Pancreas (tissue), 10 donors: ENCODE measurements around the gene FILIP1L. TPM values are rescaled to one million over a fixed set of nuclear protein-coding genes. Genes with fewer than 3 reads are reported as not detected.

Source experiments
- ATAC-seq, 4 donors: fragments of 200-7000 bp; cut with Tn5 transposase; one replicate each; pipeline versions ENCODE4 v1.8.0 to v1.9.1; 2020; ENCODE audit warnings: mild to moderate bottlenecking in 4 of 4, moderate library complexity in 4 of 4
- DNase-seq, 6 donors: peaks; one replicate each; pipeline ENCODE4 v3.0.0-alpha.2; 2020
- FAIRE-seq: peaks from 2 replicates; lab custom pipeline; 2012; peaks lifted over from hg19 to GRCh38; lab: Jason Lieb, UNC
- H3K27ac ChIP-seq, 4 donors: fragments of 200-600 bp; sonication (generic); 1 replicate in 3 of 4; 2 replicates in 1 of 4; pipeline versions ENCODE4 v1.5.0 to v1.8.0; 2020
- H3K27me3 ChIP-seq, 4 donors: fragments of 200-600 bp; one replicate each; pipeline ENCODE4 v1.8.0; 2021
- H3K36me3 ChIP-seq, 3 donors: fragments of 200-600 bp; sonication (generic) in 1 of 3; one replicate each; pipeline versions ENCODE4 v1.5.0 to v1.8.0; 2020 to 2021
- H3K4me1 ChIP-seq, 3 donors: fragments of 200-600 bp; one replicate each; pipeline ENCODE4 v1.8.0; 2021
- H3K4me3 ChIP-seq, 4 donors: fragments of 200-600 bp; sonication (generic) in 2 of 4; one replicate each; pipeline versions ENCODE4 v1.5.0 to v1.8.0; 2020 to 2021
- H3K9me3 ChIP-seq, 4 donors: fragments of 200-600 bp; one replicate each; pipeline ENCODE4 v1.8.0; 2021
- WGBS, 2 donors: extraction: QIAGEN DNeasy Blood & Tissue Kit; methylation state at CpG; one replicate each; pipeline ENCODE4 v1.1.7; 2013; 5-methylcytosine and 5-hydroxymethylcytosine counted together
- intact Hi-C, 3 donors: fragments of 100-400 bp; cut with DNase I; formaldehyde crosslinking; loops; one replicate each; pipeline versions ENCODE4 v1.11.1 to v1.14.2; 2022
- polyA plus RNA-seq, 2 donors: library from polyadenylated mRNA; stranded (reverse); fragments of 200-250 nt; gene quantifications; one replicate each; pipeline ENCODE4 v1.2.3, GENCODE V29; 2013
- total RNA-seq, 6 donors: library from RNA; stranded (reverse); fragmentation: NEBNext Ultra II Directional in 4 of 6; extraction: Animal tissue kit (Norgen Biotek cat#: 25700) in 4 of 6; gene quantifications; one replicate each; pipeline versions ENCODE4 v1.2.1 to v1.2.4, GENCODE V29; 2021 to 2023
- TF ChIP-seq, protein P1 (sequence below), 4 donors: fragments of 200-600 bp; sonication (generic) in 3 of 4; IDR thresholded peaks; one replicate each; pipeline versions ENCODE4 v1.5.0 to v1.8.0; 2021; ENCODE audit warnings: antibody characterized with exemption in 4 of 4
- donor health status: healthy with polysubstance abuse.
- donor health status: DM: no; HTN: no; CAD: no; lungs with moderate emphysema.
- donor health status: DM: no; HTN: no; CAD: no.
- donor health status: control.
- donor health status: control.
- donor health status: Bipolar disorder and iron deficiency.
- donor health status: DM: yes; HTN: yes; CAD: no.
- donor health status: DM: no; HTN: no; CAD: no.
- donor health status: DM: no; HTN: no; CAD: no.
- donor health status: DM: yes; HTN: yes; CAD: no.

FILIP1L gene
- total and polyA plus RNA-seq, 8 donors, result 12.5 to 37.7 (median 15.8) TPM

DNA sequence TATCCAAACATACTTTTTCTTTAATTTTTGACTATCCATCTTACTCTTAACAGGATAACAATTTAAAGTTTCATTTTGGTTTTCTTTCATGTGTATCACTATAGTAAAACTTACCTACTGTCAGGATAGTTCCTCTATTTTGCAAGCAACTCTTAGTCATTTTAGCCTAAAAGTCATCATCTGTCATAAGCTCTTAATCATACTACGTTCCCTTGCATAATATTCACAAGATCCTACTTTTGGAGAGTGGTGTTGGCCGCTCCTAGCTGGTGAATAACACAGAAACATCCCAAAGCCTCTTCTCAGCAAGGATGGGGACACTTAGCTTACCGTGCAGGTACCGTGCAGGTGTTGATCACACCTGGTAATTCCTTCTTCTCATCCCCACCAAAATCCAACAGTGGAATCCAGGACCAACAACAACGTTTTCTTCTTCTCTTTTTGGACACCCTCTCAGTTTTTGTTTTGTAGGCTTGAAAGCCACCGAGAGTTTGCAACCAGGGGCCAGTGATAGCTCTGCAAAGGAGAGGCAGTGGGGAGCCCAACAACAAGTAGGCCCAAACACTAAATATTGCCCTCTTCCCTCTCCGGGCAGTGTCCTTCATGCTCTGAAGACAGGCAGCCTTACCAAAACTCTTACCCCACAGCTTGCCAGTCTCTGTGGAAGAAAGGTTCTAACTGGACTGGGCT lies 433 bp downstream of the FILIP1L start:
- Histone ChIP-seq H3K36me3 (no peaks in the 10 kb centered on the region), H3K27ac (no peak overlapping the region), H3K4me3 (no peak overlapping the region), H3K27me3 (no peaks in the 10 kb centered on the region), H3K9me3 (no peaks in the 10 kb centered on the region), H3K4me1 (no peaks in the 10 kb centered on the region)
- intact Hi-C loops, result no loop called here
- 91 to 94% methylated on average over 7 of the region's 7 CpGs for WGBS, 2 donors
- DNase-seq (no peak), ATAC-seq (no peak), FAIRE-seq (no peak)
- TF ChIP-seq, protein P1, sequence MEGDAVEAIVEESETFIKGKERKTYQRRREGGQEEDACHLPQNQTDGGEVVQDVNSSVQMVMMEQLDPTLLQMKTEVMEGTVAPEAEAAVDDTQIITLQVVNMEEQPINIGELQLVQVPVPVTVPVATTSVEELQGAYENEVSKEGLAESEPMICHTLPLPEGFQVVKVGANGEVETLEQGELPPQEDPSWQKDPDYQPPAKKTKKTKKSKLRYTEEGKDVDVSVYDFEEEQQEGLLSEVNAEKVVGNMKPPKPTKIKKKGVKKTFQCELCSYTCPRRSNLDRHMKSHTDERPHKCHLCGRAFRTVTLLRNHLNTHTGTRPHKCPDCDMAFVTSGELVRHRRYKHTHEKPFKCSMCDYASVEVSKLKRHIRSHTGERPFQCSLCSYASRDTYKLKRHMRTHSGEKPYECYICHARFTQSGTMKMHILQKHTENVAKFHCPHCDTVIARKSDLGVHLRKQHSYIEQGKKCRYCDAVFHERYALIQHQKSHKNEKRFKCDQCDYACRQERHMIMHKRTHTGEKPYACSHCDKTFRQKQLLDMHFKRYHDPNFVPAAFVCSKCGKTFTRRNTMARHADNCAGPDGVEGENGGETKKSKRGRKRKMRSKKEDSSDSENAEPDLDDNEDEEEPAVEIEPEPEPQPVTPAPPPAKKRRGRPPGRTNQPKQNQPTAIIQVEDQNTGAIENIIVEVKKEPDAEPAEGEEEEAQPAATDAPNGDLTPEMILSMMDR (IDR thresholded peaks at IDR 0.05), result no peak

DNA sequence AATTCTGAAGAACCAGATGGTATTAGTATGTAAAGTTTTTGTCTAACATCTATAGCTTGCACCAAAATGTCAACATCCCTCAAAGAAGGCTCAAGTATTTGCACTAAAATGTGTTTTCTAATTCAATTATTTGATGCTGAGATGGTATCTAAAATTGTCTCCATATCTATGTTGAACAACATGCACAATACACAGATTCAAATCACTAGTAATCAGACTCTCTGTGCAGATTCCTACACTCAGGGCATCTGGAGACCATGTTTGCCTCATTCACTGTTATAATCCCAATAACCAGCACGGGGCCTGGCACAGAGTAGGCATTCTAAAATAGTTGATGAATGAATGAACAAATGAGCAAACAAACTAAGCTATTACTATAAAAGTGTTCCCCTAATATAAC lies 2.6 kb downstream of the FILIP1L start:
- peaks cover 0 to 3% (median 0%) of the 10 kb centered on the region in 3 donors for H3K4me1 ChIP-seq
- TF ChIP-seq, protein P1 (IDR thresholded peaks at IDR 0.05), result no peak
- FAIRE-seq (no peak), DNase-seq (no peak), ATAC-seq (no peak)
- H3K9me3 ChIP-seq, result no peaks in the 10 kb centered on the region
- 91 to 98% methylated on average over 1 of the region's 1 CpG for WGBS, 2 donors
- H3K36me3 ChIP-seq, result no peaks in the 10 kb centered on the region
- H3K27me3 ChIP-seq, result no peaks in the 10 kb centered on the region
- H3K4me3 ChIP-seq, result no peak overlapping the region
- intact Hi-C loops, result no loop called here
- H3K27ac ChIP-seq, result no peak overlapping the region

DNA sequence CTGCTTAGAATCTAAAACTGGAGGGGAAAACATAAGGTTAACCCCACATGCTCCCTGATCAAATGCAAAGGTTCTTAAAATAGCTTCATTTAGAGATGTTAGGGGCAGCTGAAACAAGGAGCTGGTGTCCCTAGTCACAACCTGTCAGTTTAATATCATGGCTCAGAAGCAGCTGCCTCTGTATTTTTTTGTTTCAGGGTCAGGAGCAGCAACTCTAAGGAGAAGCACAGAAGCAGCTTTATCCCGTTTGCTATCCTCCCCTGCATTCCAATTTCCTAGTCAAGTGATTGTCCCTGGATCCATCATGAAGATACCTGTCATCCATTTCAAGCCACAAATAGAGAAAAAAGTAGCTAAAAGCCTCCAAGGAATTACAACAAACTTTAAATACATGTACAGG lies 4.1 kb downstream of the FILIP1L start:
- TF ChIP-seq, protein P1 (IDR thresholded peaks at IDR 0.05), result no peak
- peaks cover 3 to 17% (median 6%) of the 10 kb centered on the region in 3 donors for H3K4me1 ChIP-seq

DNA sequence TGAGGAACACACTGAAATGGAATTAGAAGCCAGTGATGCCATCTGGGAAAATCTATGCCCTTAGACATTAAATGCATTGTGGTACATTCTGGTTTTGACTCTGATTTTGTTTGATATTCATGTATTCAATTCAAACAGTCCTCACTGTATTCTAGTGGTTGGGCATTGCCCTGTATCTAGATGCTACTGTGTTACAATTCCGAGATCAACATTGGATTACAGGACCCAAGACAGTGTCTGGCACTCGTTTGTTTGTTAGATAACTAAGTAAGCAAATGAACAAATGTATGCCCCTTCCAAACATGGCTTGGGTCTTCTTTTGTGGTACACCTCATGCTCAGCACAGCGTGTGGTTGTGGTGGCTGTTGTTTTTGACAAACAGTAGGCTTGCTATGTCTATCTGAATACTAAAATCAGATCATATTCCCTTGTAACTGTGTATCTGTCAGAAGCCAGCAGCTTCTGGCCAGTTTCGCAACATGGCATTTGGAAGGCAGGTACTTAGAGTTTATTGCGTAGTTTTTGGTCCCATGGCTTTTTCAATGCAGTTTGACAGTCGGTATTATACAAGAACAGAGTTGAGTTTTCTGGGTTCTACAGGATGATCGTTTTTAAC lies 5.7 kb downstream of the FILIP1L start:
- 84 to 91% methylated on average over 7 of the region's 7 CpGs for WGBS, 2 donors
- FAIRE-seq, result no peak
- H3K4me3 ChIP-seq, result no peak overlapping the region

More for the DNA sequence above, 4.1 kb downstream of the FILIP1L start:
- Histone ChIP-seq H3K27me3 (no peaks in the 10 kb centered on the region), H3K4me3 (no peak overlapping the region), H3K9me3 (no peaks in the 10 kb centered on the region), H3K27ac (no peak overlapping the region), H3K36me3 (no peaks in the 10 kb centered on the region)
- no peak for FAIRE-seq
- no peak for DNase-seq
- intact Hi-C loops, result no loop called here
- 90 to 96% methylated on average over 1 of the region's 1 CpG for WGBS, 2 donors
- no peak for ATAC-seq

More for the DNA sequence above, 5.7 kb downstream of the FILIP1L start:
- TF ChIP-seq, protein P1 (IDR thresholded peaks at IDR 0.05), result no peak
- Histone ChIP-seq H3K9me3 (no peaks in the 10 kb centered on the region), H3K27ac (no peak overlapping the region), H3K36me3 (no peaks in the 10 kb centered on the region), H3K4me1 (peaks cover 15 to 29% (median 22%) of the 10 kb centered on the region in 3 donors), H3K27me3 (no peaks in the 10 kb centered on the region)
- DNase-seq, result no peak
- ATAC-seq, result no peak
- intact Hi-C loops, result no loop called here
